Activated T-cell treated with anti-CD3 and anti-CD28 coated beads, Interleukin-2, amount 50 U/mL, for 24 hours (primary cell): ENCODE measurements around the gene KMT2D.

ENCODE experiments used
- DNase-seq: peaks from one replicate; pipeline ENCODE4 v3.0.0-alpha.2; 2020
- H3K27ac Mint-ChIP-seq: 2 replicates; pipeline ENCODE4 v1.8.0; 2020; ENCODE audit warnings: mild to moderate bottlenecking, mixed read lengths
- H3K27me3 Mint-ChIP-seq: 2 replicates; pipeline ENCODE4 v1.8.0; 2020; ENCODE audit warnings: mixed read lengths
- H3K36me3 Mint-ChIP-seq: 2 replicates; pipeline ENCODE4 v1.8.0; 2020; ENCODE audit warnings: low read depth, mixed read lengths
- H3K4me1 Mint-ChIP-seq: 2 replicates; pipeline ENCODE4 v1.8.0; 2020; ENCODE audit warnings: low read depth, mixed read lengths
- H3K4me3 Mint-ChIP-seq: 2 replicates; pipeline ENCODE4 v1.8.0; 2020; ENCODE audit warnings: mild to moderate bottlenecking, moderate library complexity, mixed read lengths
- H3K9me3 Mint-ChIP-seq: 2 replicates; pipeline ENCODE4 v1.8.0; 2020; ENCODE audit warnings: mixed read lengths

Gene KMT2D

DNA sequence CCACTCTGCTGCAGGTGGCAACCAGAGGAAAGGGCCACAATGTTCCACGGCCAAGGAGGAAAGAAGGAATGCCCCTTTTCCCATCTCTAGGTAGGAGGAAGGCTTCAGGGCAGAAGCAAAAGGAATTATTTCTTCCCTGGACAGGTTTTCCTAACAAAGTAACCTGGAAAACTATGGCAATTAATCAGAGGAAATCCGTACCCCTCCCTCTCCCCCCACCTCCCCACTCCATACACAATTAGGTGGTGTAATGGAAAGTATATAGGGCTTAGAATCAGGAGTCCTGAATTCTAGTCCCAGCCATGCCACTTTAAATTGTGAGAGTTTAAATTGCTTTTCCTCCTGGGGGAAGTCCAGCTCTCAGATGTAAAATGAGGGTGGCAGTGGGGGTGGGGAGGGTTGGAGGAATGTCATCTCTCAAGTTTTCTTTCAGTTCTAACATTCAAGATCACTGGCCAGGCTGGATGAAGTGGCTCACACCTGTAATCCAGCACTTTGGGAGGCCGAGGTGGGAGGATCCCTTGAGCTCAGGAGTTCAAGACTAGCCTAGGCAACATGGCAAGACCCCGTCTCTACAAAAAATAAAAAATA, 32.3 kb upstream of the KMT2D start:
- peaks cover 45% of the 10 kb centered on the region for H3K4me1 Mint-ChIP-seq
- peaks cover 72% of the 10 kb centered on the region for H3K27me3 Mint-ChIP-seq
- H3K36me3 Mint-ChIP-seq = peaks cover 12% of the 10 kb centered on the region
- no peak overlapping the region for H3K4me3 Mint-ChIP-seq
- H3K27ac Mint-ChIP-seq = no peak overlapping the region
- H3K9me3 Mint-ChIP-seq = no peaks in the 10 kb centered on the region
- no peak for DNase-seq

DNA sequence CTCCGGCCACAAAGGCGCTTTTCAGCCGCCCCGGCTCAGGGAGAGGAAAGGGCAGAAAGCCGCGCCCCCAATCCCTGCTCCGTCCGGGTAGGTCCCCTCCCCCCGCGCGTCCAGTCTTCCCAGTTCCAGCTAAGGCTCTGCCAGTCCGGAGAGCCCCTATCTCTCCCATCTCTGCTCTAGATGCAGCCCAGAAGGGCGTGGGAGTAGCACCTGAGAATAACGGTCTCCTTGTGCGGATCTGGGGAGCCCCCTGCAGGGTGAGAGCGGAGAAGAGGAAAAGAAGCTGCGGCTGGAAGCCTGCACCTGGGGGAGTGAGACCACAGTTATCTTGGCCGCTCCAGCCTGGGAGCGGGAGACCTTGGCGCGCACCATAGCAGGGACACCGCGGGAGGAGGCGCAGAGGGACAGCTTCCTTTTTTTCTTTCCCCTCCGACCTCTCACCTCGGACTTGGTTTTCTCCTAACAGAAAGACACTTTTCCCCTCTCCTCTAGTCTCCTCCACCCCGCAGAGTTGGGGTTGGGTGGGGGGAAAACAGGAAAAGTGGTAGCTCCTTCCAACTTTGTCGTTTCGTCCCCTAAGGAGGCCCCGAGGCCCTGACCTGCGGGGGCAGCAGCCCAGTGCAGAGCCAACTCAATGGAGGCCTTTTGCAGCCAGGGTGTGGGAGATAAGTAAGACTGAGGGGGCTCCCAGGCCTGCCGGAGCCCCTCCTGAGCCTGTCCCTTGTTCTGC, 31.7 kb upstream of the KMT2D start:
- no peaks in the 10 kb centered on the region for H3K9me3 Mint-ChIP-seq
- H3K36me3 Mint-ChIP-seq = peaks cover 8% of the 10 kb centered on the region
- H3K27me3 Mint-ChIP-seq = peaks cover 73% of the 10 kb centered on the region
- H3K4me1 Mint-ChIP-seq = peaks cover 51% of the 10 kb centered on the region
- H3K4me3 Mint-ChIP-seq = peak overlapping the region; percentile 43
- peak; percentile 75 for DNase-seq
- H3K27ac Mint-ChIP-seq = no peak overlapping the region

DNA sequence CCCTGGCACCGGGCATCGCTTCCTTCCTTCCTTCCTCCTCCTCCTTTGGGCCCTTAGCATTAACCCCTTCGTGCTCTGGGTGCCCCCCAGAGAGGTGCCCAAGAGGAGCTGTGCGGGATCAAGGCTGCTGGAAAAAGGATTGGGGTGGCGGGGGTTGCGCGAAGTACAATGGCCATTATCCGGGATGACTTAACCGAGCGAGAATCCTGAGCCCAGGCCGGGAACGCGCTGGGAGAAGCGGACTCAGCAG, 31.2 kb upstream of the KMT2D start:
- Mint-ChIP-seq H3K4me1 (peaks cover 51% of the 10 kb centered on the region), H3K4me3 (peak overlapping the region; percentile 43)

DNA sequence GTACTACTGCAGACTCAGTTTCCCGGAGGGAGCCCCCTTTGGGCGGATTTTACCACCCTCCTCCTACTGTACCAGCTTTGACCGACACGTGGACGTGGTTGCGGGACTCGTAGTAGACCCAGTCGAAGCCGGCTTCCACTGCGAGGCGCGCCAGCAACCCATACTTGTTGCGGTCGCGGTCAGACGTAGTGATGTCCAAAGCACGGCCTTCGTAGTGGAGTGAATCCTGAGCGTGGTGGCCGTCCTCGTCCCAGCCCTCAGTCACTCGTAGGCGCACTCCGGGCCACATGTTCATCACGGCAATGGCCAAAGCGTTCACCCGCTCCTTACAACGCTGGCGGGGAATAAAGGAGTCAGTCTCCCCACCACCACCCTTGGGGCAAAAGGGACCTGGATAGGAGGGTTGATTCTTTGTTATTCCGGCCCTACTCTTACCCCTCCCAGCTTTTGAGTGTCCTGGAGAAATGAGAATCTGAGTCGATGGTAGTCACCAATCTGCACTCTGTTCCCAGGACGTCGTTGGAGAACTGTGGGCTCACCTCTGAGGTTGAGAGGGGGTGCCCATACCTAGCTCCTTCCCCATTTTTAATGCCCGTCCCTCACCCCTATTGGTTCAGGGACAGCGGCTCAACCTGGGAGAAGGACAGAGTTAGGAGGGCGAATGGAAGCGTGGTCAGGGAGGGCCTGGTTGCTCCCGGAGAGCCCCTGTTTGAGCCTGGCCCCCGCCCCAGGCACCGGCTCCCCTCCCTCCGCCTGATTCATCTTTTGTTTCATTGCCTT, 30.7 kb upstream of the KMT2D start:
- Mint-ChIP-seq H3K4me1 (peaks cover 51% of the 10 kb centered on the region), H3K9me3 (no peaks in the 10 kb centered on the region), H3K27ac (no peak overlapping the region), H3K27me3 (peaks cover 73% of the 10 kb centered on the region), H3K4me3 (no peak overlapping the region), H3K36me3 (no peaks in the 10 kb centered on the region)
- peak; percentile 45 for DNase-seq

More for the DNA sequence above, 31.2 kb upstream of the KMT2D start:
- Mint-ChIP-seq H3K27me3 (peaks cover 73% of the 10 kb centered on the region), H3K9me3 (no peaks in the 10 kb centered on the region), H3K27ac (no peak overlapping the region), H3K36me3 (peaks cover 3% of the 10 kb centered on the region)
- DNase-seq = no peak

DNA sequence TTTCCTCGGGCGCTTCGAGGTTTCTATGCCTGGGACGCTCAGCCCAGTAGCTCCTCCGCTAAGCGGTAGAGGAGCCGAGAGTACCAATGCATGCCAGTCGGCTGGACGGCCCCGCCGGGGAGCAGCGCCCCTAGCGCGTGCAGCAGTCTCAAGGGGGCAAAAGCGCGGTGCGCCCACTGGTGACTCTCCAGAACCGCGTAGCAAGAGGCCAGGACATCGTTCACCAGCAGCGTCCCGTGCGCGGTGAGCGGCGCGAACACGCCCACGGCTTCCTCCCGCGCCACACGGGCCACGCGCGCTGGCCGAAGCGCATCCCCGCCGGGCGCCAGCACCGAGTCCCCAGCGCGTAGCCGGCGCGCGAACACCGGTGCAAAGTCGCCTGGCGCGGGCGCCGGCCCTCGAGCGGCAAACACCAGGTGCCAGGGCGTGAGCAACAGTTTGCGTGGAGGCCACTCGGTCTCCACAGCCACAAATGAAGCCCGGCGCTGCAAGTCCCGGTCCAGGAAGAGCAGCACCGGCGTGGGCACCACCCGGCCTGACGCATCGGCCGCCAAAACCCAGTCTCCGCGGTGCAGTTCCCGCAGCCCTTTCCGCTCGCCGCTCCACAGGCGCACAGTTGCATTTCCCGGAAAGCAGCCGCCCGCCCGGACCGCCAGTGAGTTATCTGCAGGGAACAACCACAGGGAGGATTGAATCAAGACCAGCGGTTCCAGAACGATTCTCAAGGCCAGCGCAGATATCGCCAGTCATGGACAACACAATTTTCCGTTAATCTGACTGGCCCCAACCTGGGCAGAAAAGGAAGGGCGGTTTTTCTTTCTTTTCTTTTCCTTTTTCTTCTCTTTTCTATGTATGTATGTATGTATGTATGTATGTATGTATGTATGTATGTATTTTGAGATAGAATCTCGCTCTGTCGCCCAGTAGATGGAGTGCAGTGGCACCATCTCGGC, 29.5 kb upstream of the KMT2D start:
- Mint-ChIP-seq H3K4me3 (peak overlapping the region; percentile 67), H3K36me3 (no peaks in the 10 kb centered on the region), H3K27ac (peak overlapping the region; percentile 66), H3K4me1 (peaks cover 51% of the 10 kb centered on the region), H3K9me3 (no peaks in the 10 kb centered on the region), H3K27me3 (peaks cover 67% of the 10 kb centered on the region)
- DNase-seq = peak; percentile 65

- peaks cover 57% of the 10 kb centered on the region for H3K27me3 Mint-ChIP-seq
- H3K4me1 Mint-ChIP-seq = peaks cover 49% of the 10 kb centered on the region
- no peaks in the 10 kb centered on the region for H3K36me3 Mint-ChIP-seq
- no peak overlapping the region for H3K27ac Mint-ChIP-seq
- no peak for DNase-seq
- no peaks in the 10 kb centered on the region for H3K9me3 Mint-ChIP-seq
- H3K4me3 Mint-ChIP-seq = no peak overlapping the region
Observed at GRCh38 chr12:49088932-49089330, 28.3 kb upstream of the KMT2D start.

DNA sequence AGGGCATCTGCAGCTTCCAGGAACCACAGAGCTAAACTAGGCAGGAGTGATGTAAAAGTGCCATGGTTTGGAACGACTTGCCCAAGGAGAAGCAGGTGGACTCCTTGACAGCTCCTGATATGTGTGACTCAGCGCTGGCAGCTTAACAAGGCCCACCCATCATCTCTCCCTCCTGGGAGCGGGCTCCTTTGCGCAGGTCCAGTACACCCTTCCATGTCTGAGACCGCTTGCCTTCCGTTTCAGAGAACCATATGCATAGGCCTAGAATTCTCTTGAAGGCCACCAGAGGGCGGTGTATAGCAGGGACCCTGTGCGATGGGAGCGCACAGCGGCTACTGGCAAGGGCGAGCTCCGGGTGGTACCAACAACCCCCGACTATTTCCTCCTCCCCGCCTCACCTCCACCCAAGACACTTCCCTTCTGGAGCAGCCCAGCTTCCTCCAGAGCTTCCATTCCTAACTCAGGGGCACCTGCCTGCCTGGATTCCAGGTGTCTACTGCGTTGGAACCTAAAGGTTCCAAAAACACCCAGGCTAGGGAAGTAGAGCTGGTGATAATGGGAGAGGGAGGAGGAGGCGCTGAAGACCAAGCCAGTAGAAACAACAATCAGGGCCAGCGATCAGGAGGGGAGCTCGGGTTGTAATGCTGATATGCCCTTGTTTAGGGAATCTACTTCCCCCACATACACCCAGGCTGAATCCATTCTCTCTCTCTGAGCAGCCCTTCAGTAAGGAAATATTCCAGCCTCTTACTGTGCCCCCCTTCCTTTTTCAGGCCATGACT, 27.7 kb upstream of the KMT2D start:
- H3K27ac Mint-ChIP-seq = no peak overlapping the region
- peak overlapping the region; percentile 18 for H3K4me3 Mint-ChIP-seq
- peaks cover 43% of the 10 kb centered on the region for H3K4me1 Mint-ChIP-seq
- no peaks in the 10 kb centered on the region for H3K36me3 Mint-ChIP-seq
- peaks cover 51% of the 10 kb centered on the region for H3K27me3 Mint-ChIP-seq
- DNase-seq = peak; percentile 75
- H3K9me3 Mint-ChIP-seq = no peaks in the 10 kb centered on the region

DNA sequence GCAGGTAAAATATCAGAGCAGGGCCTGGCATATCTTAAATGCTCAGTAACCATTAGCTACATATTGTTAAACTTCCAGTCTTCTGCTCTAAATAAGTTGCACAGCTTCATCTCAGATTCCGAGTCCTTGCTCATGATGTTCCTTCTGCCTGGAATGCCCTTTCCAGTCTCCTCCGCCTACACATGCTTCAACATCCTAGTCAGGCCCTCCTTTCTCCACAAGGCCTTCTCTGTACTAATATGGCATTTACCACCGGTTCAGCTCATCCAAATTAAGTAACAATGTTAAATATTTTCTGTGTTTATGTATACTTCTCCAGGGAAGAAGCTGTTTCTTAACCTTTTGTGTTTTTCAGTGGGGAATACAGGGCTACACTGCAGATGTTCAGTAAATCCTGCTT, 25.5 kb upstream of the KMT2D start:
- Mint-ChIP-seq H3K27ac (no peak overlapping the region), H3K9me3 (no peaks in the 10 kb centered on the region), H3K36me3 (no peaks in the 10 kb centered on the region), H3K4me3 (no peak overlapping the region), H3K4me1 (peaks cover 28% of the 10 kb centered on the region), H3K27me3 (peaks cover 30% of the 10 kb centered on the region)
- no peak for DNase-seq

DNA sequence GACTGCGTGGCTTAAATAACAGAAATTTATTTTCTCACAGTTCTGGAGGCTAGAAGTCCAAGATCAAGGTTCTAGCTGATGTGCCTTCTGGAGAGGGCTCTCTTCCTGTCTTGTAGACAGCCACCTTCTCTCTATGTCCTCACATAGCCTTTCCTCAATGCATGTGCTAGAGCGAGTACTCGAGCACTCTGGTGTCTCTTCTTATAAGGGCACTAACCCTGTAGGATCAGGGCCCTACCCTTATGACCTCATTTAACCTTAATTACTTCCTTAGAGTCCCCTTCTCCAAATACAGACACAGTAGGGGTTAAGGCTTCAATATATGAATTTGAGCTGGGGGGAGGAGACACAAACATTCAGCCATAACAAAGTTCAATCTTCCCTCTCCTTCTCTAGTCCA, 23.8 kb upstream of the KMT2D start:
- H3K36me3 Mint-ChIP-seq = no peaks in the 10 kb centered on the region

GRCh38 chr12:49079793-49080192, 19.2 kb upstream of the KMT2D start:
- no peaks in the 10 kb centered on the region for H3K36me3 Mint-ChIP-seq
- H3K4me1 Mint-ChIP-seq = no peaks in the 10 kb centered on the region
- H3K9me3 Mint-ChIP-seq = no peaks in the 10 kb centered on the region
- H3K4me3 Mint-ChIP-seq = no peak overlapping the region
- no peak for DNase-seq
- H3K27ac Mint-ChIP-seq = no peak overlapping the region
- H3K27me3 Mint-ChIP-seq = no peaks in the 10 kb centered on the region

More for the DNA sequence above, 23.8 kb upstream of the KMT2D start:
- no peak for DNase-seq
- Mint-ChIP-seq H3K27me3 (peaks cover 15% of the 10 kb centered on the region), H3K4me1 (peaks cover 16% of the 10 kb centered on the region), H3K9me3 (no peaks in the 10 kb centered on the region), H3K4me3 (no peak overlapping the region), H3K27ac (no peak overlapping the region)

DNA sequence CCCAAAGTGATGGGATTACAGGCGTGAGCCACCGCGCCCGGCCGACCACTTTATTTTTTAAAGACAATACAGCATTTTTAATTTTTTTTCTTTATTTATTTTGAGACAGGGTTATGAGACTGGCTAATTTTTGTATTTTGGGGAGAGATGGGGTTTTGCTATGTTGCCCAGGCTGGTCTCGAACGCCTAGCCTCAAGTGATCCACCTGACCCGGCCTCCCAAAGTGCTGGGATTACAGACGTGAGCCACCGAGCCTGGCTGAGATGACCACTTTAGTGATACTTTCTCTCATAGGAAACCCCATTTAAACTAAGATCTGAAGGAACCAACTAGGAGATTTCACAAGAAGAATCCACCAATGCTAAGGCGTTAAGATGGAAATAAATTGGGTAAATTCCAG, 10.4 kb upstream of the KMT2D start:
- Mint-ChIP-seq H3K4me3 (no peak overlapping the region), H3K36me3 (peaks cover 10% of the 10 kb centered on the region), H3K4me1 (peaks cover 23% of the 10 kb centered on the region), H3K27ac (peak overlapping the region; percentile 18), H3K9me3 (no peaks in the 10 kb centered on the region), H3K27me3 (no peaks in the 10 kb centered on the region)
- DNase-seq = no peak

GRCh38 chr12:49069507-49070346, 9.1 kb upstream of the KMT2D start, which contains the start of gene RHEBL1:
RHEBL1 (minus strand) TSS chr12:49069979; CDS start chr12:49069785, 194 bp downstream.
- DNase-seq = peak; percentile 99
- Mint-ChIP-seq H3K4me3 (peak within 1 kb of the TSS; percentile 90), H3K9me3 (no peaks in the 10 kb centered on the region), H3K27ac (peak within 1 kb of the TSS; percentile 94), H3K4me1 (peaks cover 23% of the 10 kb centered on the region), H3K27me3 (no peaks in the 10 kb centered on the region), H3K36me3 (peaks cover 17% of the 10 kb centered on the region)
